ENCODE results near the gene MYO16.

MYO16 gene

DNA sequence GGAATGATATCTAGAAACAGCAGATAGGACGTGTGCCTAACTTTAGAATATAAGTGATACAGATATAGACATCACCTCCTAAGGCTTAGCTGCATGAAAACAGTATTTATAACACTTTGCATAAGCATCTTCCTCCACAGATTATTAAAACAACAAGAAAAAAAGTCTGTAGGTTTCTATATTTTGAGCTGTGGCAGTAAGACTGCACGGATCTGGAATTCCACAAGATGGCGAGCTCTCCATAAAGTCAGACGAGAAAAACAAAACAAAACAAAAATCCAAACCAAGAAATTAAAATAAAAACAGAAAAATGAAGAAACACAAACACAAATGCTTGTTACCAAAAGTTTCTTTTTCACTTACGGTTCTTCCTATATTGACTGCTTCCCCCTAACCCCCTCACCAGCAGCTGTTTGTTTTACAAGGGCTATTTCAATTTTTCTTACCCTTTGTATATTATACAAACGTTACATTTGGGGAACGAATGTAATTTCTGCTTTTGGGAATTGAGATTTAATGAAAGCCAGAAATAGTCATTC lies 285.8 kb downstream of the MYO16 start:
- H3K4me3 ChIP-seq (ENCODE audit: low read depth, low read length) = peak overlapping the region; percentile 8
- TF ChIP-seq CTCF (conservative IDR thresholded peaks at IDR 0.05; ENCODE audit: low read depth, low read length) = peak; percentile 85
- DNase-seq (ENCODE audit: low read depth) = peak; percentile 88

- no peak overlapping the region for H3K4me3 ChIP-seq (ENCODE audit: low read depth, low read length)
- TF ChIP-seq CTCF (conservative IDR thresholded peaks at IDR 0.05; ENCODE audit: low read depth, low read length) = no peak
- peak; percentile 100 for DNase-seq (ENCODE audit: low read depth)
These were observed 286.5 kb downstream of the MYO16 start for GRCh38 chr13:108915634-108916512.

GRCh38 chr13:108917581-108917980 lies 288.2 kb downstream of the MYO16 start:
- DNase-seq (ENCODE audit: low read depth) = peak; percentile 86
- no peak overlapping the region for H3K4me3 ChIP-seq (ENCODE audit: low read depth, low read length)
- TF ChIP-seq CTCF (conservative IDR thresholded peaks at IDR 0.05; ENCODE audit: low read depth, low read length) = no peak

- H3K4me3 ChIP-seq (ENCODE audit: low read depth, low read length) = no peak overlapping the region
- TF ChIP-seq CTCF (conservative IDR thresholded peaks at IDR 0.05; ENCODE audit: low read depth, low read length) = no peak
- DNase-seq (ENCODE audit: low read depth) = peak; percentile 66
These were observed 289.9 kb downstream of the MYO16 start for GRCh38 chr13:108919036-108919907.

DNA sequence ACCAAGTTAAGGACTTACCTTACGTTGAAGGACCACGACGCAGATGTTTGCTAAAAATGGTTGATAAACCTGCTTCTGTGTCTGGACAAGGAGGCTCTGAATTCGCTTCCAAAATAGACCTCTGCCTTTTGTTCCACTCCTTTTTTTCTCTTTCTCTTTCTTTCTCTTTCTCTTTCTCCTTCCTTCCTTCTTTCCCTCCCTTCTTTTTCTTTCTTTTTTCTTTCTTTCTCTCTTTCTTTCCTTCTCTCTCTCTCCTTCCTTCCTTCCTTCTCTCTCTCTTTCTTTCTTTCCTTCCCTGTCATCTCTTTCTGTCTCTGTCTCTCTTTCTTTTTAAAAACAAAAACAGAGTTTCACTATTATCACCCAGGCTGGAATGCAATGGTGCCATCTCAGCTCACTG lies 290.7 kb downstream of the MYO16 start:
- H3K4me3 ChIP-seq (ENCODE audit: low read depth, low read length) = no peak overlapping the region
- DNase-seq (ENCODE audit: low read depth) = no peak
- TF ChIP-seq CTCF (conservative IDR thresholded peaks at IDR 0.05; ENCODE audit: low read depth, low read length) = no peak

DNA sequence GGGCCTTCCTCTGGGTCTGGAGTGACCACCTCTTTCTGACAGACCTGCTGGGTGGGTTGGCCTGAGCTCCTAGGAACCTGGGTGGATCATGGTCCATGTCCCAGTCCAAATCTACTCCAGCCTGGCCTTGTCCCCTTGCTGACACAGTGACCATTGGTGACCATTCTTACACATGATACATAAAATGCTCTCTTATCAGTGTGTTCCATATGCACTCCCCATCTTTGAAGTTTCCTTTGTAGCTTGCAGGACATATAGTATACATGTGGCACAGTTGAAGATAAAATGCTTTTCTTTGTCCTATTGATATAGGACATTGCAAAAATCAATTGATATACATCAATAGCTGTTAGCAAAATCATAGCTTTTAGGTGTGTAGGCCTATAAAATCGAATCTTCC lies 291.8 kb downstream of the MYO16 start:
- no peak for DNase-seq (ENCODE audit: low read depth)
- no peak overlapping the region for H3K4me3 ChIP-seq (ENCODE audit: low read depth, low read length)
- TF ChIP-seq CTCF (conservative IDR thresholded peaks at IDR 0.05; ENCODE audit: low read depth, low read length) = no peak
